ENCODE results near the gene ATP6V1E1.

ATP6V1E1 gene

GRCh38 chr22:17549655-17550054 is 78.9 kb downstream of the ATP6V1E1 start:
- Histone ChIP-seq H3K9ac (ENCODE audit: low read length) (no peak overlapping the region), H3K9me3 (replicated peaks; ENCODE audit: insufficient read depth, low read length) (no peaks in the 10 kb centered on the region), H3K79me2 (ENCODE audit: low read length) (no peaks in the 10 kb centered on the region), H3K27ac (ENCODE audit: low read length) (no peak overlapping the region), H4K20me1 (ENCODE audit: insufficient read depth, low read length) (no peaks in the 10 kb centered on the region), H3K4me2 (ENCODE audit: low read depth, low read length) (no peak overlapping the region), H3F3A (ENCODE audit: insufficient read depth, low read length) (no peaks in the 10 kb centered on the region), H3K36me3 (replicated peaks; ENCODE audit: insufficient read depth, low read length) (no peaks in the 10 kb centered on the region), H3K4me1 (ENCODE audit: low read length) (no peaks in the 10 kb centered on the region), H3K4me3 (ENCODE audit: low read length) (no peak overlapping the region), H2AFZ (ENCODE audit: low read length) (no peak overlapping the region), H3K9me2 (replicated peaks; ENCODE audit: insufficient read depth, low read length) (no peaks in the 10 kb centered on the region), H3K27me3 (replicated peaks; ENCODE audit: insufficient read depth, low read length) (no peaks in the 10 kb centered on the region)
- no peak for DNase-seq
- TF ChIP-seq EZH2 (optimal IDR thresholded peaks at IDR 0.05; ENCODE audit: low read depth, low read length) (no peak), EZH2phosphoT487 (IDR thresholded peaks at IDR 0.05; ENCODE audit: low read length) (no peak)
- TF ChIP-seq, protein P1, sequence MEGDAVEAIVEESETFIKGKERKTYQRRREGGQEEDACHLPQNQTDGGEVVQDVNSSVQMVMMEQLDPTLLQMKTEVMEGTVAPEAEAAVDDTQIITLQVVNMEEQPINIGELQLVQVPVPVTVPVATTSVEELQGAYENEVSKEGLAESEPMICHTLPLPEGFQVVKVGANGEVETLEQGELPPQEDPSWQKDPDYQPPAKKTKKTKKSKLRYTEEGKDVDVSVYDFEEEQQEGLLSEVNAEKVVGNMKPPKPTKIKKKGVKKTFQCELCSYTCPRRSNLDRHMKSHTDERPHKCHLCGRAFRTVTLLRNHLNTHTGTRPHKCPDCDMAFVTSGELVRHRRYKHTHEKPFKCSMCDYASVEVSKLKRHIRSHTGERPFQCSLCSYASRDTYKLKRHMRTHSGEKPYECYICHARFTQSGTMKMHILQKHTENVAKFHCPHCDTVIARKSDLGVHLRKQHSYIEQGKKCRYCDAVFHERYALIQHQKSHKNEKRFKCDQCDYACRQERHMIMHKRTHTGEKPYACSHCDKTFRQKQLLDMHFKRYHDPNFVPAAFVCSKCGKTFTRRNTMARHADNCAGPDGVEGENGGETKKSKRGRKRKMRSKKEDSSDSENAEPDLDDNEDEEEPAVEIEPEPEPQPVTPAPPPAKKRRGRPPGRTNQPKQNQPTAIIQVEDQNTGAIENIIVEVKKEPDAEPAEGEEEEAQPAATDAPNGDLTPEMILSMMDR (IDR thresholded peaks at IDR 0.05; ENCODE audit: low read length) = no peak

DNA sequence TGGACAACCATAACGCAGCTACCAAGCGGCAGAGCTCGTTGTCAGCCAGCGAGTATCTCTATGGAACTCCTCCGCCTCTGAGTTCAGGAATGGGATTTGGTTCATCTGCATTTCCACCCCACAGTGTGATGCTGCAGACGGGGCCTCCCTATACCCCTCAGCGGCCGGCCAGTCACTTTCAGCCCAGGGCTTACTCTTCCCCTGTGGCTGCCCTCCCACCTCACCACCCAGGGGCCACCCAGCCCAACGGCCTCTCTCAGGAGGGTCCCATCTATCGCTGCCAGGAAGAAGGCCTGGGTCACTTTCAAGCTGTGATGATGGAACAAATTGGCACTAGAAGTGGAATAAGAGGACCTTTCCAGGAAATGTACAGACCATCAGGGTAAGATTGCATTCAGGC is 79.4 kb downstream of the ATP6V1E1 start:
- TF ChIP-seq, protein P1 (IDR thresholded peaks at IDR 0.05; ENCODE audit: low read length) = no peak
- TF ChIP-seq EZH2phosphoT487 (IDR thresholded peaks at IDR 0.05; ENCODE audit: low read length) (no peak), EZH2 (optimal IDR thresholded peaks at IDR 0.05; ENCODE audit: low read depth, low read length) (no peak)
- DNase-seq = no peak
- no peaks in the 10 kb centered on the region for H3K9me3 ChIP-seq (replicated peaks; ENCODE audit: insufficient read depth, low read length)
- no peaks in the 10 kb centered on the region for H4K20me1 ChIP-seq (ENCODE audit: insufficient read depth, low read length)
- no peaks in the 10 kb centered on the region for H3F3A ChIP-seq (ENCODE audit: insufficient read depth, low read length)
- H3K9me2 ChIP-seq (replicated peaks; ENCODE audit: insufficient read depth, low read length) = no peaks in the 10 kb centered on the region
- H3K4me2 ChIP-seq (ENCODE audit: low read depth, low read length) = no peak overlapping the region
- no peak overlapping the region for H3K27ac ChIP-seq (ENCODE audit: low read length)
- H3K4me3 ChIP-seq (ENCODE audit: low read length) = no peak overlapping the region
- H3K4me1 ChIP-seq (ENCODE audit: low read length) = no peaks in the 10 kb centered on the region
- H3K9ac ChIP-seq (ENCODE audit: low read length) = no peak overlapping the region
- H2AFZ ChIP-seq (ENCODE audit: low read length) = no peak overlapping the region
- no peaks in the 10 kb centered on the region for H3K36me3 ChIP-seq (replicated peaks; ENCODE audit: insufficient read depth, low read length)
- H3K79me2 ChIP-seq (ENCODE audit: low read length) = no peaks in the 10 kb centered on the region
- no peaks in the 10 kb centered on the region for H3K27me3 ChIP-seq (replicated peaks; ENCODE audit: insufficient read depth, low read length)

GRCh38 chr22:17548756-17549035 is 79.9 kb downstream of the ATP6V1E1 start:
- no peak overlapping the region for H3K9ac ChIP-seq (ENCODE audit: low read length)
- H3F3A ChIP-seq (ENCODE audit: insufficient read depth, low read length) = no peaks in the 10 kb centered on the region
- no peaks in the 10 kb centered on the region for H3K9me3 ChIP-seq (replicated peaks; ENCODE audit: insufficient read depth, low read length)
- H2AFZ ChIP-seq (ENCODE audit: low read length) = no peak overlapping the region
- no peak for DNase-seq
- no peaks in the 10 kb centered on the region for H3K36me3 ChIP-seq (replicated peaks; ENCODE audit: insufficient read depth, low read length)
- no peak overlapping the region for H3K4me2 ChIP-seq (ENCODE audit: low read depth, low read length)
- H3K4me1 ChIP-seq (ENCODE audit: low read length) = no peaks in the 10 kb centered on the region
- H4K20me1 ChIP-seq (ENCODE audit: insufficient read depth, low read length) = no peaks in the 10 kb centered on the region
- no peaks in the 10 kb centered on the region for H3K9me2 ChIP-seq (replicated peaks; ENCODE audit: insufficient read depth, low read length)
- no peaks in the 10 kb centered on the region for H3K27me3 ChIP-seq (replicated peaks; ENCODE audit: insufficient read depth, low read length)
- TF ChIP-seq EZH2phosphoT487 (IDR thresholded peaks at IDR 0.05; ENCODE audit: low read length) (no peak), EZH2 (optimal IDR thresholded peaks at IDR 0.05; ENCODE audit: low read depth, low read length) (no peak)
- TF ChIP-seq, protein P1 (IDR thresholded peaks at IDR 0.05; ENCODE audit: low read length) = no peak
- no peak overlapping the region for H3K4me3 ChIP-seq (ENCODE audit: low read length)
- H3K79me2 ChIP-seq (ENCODE audit: low read length) = no peaks in the 10 kb centered on the region
- H3K27ac ChIP-seq (ENCODE audit: low read length) = no peak overlapping the region

All from MM.1S (cell line).